ENCODE measurements around the gene FASN.

The FASN gene

GRCh38 chr17:82076018-82076784 lies 21.8 kb downstream of the FASN start:
- DNase-seq (ENCODE audit: low read depth): no peak

DNA sequence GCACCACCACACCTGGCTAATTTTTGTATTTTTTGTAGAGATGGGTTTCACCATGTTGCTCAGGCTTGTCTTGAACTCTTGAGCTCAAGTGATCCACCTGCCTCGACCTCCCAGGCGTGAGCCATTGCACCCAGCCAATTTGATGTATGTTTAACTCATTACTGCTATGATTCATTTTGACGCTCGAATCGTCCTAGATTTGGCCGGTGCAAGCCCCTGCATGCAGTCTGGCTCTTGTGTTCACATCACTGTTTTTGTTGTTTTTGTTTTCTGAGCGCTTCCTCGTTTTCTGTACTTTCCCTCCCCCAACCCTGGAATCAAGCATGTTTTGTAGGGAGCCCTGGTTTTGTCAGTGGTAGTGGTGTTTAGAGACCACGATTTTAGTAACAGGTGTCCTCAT lies 24.6 kb downstream of the FASN start:
- DNase-seq (ENCODE audit: low read depth): no peak

- no peak for DNase-seq (ENCODE audit: low read depth)
Observed at GRCh38 chr17:82072827-82073226, 25.2 kb downstream of the FASN start.

GRCh38 chr17:82070611-82071010 lies 27.4 kb downstream of the FASN start:
- no peak for DNase-seq (ENCODE audit: low read depth)

DNA sequence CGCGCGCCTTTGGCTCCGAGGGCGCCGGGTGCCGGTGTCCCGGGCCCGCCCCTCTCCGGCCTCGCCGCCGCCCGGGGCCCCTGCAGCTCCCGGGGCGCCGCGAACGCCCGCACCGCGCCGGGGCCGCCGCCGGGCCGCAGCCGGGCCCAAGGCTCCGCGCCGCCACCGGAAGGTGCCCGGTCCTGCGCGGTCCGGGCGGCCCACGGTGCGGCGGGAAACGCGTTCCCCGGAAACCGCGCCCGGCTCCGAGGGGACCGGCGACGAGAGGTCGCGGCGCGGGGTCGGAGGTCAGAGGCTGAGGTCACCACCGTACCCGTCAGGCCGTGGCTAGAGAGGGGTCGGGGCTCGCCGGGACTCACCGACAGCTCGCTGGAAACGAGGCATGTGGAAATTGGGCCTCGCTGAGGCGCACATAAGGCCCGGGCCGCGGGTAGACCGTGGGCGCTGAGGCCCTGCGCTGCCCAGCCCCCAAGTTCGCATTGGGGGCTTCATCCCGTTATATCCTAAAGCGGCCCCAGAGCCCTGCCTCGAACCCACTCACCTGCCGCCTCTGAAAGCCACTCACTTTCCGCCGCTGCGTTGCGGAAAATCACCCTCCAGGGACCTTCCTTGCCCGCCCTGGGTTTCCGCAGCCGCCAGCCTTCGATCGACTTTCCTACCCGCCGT lies 32.3 kb downstream of the FASN start, which contains the start of gene DUS1L:
Gene DUS1L, minus strand, starts transcription at position 167 of the 666 bp plus-strand sequence. CDS start 745 bp downstream, outside the sequence.
- DNase-seq (ENCODE audit: low read depth): peak; percentile 58

GRCh38 chr17:82065193-82065637 lies 32.8 kb downstream of the FASN start:
- DNase-seq (ENCODE audit: low read depth): no peak

- no peak for DNase-seq (ENCODE audit: low read depth)
Observed at GRCh38 chr17:82064433-82065192, 33.4 kb downstream of the FASN start.

DNA sequence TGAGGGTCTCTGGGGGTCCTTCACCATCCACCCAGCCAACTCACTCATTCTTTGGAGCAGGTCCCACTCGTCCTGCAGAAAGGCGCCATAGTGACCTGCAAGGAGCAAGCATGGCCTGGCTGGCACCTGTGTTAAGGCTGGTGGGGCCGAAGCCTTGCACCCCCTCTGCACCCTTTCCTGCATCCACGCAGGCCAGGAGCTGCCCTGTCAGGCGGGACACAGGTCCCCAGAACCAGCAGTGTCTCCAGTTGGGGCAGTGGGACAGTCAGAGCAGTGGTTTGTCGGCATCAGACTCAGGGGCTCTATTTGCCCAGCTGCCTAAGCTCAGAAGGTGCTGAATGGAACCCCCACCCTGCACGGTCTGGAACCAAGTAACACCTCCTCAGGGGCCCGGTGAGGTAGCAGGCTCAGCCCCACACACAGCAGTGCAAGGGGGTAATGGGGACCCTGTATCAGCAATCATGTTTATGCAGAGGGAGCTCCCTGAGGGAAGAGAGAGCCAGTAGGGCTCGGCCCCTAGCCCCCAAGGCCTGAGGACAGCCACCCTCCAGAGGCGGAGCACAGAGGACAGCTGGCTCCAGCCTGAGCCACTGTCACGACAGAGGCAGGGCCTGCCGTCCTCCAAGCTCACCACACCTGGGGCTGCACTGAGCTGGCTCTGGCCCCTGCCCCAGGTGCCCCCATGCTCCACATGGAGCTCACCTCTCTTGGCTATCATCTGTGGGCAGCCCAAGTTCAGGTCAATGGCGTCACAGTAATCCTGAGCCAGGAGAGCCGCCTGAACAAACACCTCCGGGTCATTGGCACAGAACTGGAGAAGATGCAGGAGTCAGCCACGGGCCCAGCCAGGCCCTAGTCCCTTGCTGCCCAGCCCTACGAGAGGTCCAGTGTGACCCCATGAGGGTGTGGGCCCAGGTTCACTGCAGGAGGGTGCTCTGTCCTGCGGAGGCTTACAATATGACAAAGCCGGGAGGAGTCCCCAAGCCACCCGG lies 34.3 kb downstream of the FASN start:
- DNase-seq (ENCODE audit: low read depth): no peak

DNA sequence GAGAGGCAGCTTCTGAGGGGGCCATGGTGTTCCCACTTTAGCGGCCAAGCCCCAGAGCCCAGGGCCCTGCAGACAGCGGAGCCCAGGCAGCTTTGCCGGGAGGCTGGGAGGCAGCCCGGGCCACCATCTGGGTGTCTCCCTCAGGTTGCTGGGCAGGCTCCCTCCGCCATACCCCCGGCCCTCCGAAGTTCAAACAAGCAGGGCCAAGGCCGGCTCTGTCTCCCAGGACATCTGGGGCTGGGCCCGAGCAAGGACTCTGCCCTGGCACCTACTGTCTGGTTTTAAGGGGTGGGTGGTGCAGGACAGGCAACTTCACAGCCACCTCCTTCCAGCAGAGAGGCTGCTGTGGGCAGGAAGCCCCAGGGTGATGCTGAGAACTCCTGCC lies 35.1 kb downstream of the FASN start:
- DNase-seq (ENCODE audit: low read depth): no peak

GRCh38 chr17:82062076-82062983 lies 35.7 kb downstream of the FASN start:
- DNase-seq (ENCODE audit: low read depth): no peak

DNA sequence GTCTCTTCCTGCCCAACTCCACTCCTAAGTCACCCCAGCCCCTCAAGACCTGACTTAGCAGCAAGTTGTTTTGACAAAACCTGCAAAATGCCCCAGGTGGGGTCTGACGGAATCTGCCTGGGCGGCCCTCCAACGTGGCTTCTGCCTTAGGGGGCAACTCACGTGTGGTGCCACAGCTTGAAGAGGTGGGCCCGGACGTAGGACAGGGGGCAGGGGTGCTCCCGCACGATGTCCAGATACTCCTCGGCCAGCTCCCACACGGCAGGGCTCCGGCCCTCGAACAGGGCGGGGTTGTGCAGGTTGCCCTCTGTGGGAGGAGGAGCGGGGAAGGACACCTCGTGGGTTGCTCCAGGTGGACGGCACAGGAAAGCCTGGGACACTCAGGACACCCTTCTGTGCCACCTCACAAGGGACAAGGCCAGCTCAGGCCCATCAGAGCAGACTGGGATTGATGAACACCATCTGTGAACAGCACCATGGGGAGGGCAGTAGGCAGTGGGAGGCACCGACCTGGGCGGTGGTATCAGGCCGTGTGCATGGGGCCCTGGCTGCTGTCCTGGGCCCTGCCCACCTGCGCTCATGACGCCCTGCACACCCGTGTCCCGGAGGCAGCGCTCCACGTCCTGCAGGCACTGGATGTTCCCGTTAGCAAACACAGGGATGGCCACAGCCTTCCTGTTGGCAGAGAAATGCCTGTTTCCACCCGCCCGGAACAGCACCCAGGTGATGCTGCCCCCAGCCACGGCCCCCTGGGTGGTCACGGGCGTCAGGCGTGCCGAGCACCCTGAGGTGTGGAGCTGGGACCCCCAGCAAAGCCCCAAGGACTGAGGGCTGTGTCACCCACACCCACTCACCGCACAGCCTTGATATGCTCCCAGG lies 36.8 kb downstream of the FASN start:
- no peak for DNase-seq (ENCODE audit: low read depth)

DNA sequence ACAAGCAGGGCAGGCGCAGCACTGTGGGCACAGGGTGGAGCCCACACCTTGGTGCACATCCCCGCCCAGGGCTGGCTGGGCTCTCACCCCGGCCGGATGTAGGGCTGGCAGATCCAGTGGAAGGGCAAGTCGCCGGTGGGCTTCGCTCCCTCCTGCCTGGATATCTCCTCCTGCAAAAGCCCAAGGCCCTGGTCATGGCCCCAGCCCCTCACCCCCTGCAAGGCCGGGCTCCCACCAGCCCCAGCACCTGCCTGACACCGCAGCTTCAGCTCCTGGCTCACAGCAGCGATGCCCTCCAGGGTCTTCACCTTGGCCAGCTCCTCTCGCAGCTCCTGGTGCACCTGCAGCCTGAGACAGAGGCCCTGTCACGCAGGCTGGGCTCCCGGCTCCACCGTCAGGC lies 37.4 kb downstream of the FASN start:
- no peak for DNase-seq (ENCODE audit: low read depth)

- DNase-seq (ENCODE audit: low read depth): no peak
Observed at GRCh38 chr17:82060001-82060380, 38.0 kb downstream of the FASN start.

GRCh38 chr17:82059272-82060000 lies 38.6 kb downstream of the FASN start:
- DNase-seq (ENCODE audit: low read depth): no peak

GRCh38 chr17:82058855-82059249 lies 39.2 kb downstream of the FASN start:
- DNase-seq (ENCODE audit: low read depth): no peak

- DNase-seq (ENCODE audit: low read depth): no peak
Observed at GRCh38 chr17:82058230-82058854, 39.7 kb downstream of the FASN start.

- no peak for DNase-seq (ENCODE audit: low read depth)
Observed at GRCh38 chr17:82056729-82057621, 41.1 kb downstream of the FASN start.
